Parathyroid adenoma (tissue), 2 donors: Measurements from ENCODE around the gene SH3GL1.
A peak's percentile ranks its signal among the peaks of the same experiment; 100 is the strongest.

Experiments
- H2AFZ ChIP-seq: fragments of 300-600 bp; sonication (generic); one replicate; pipeline ENCODE4 v1.7.0; 2017; ENCODE audit warnings: antibody characterized with exemption, mild to moderate bottlenecking
- H3K27ac ChIP-seq: fragments of 300-600 bp; sonication (generic); one replicate; pipeline ENCODE4 v1.7.0; 2017
- H3K27me3 ChIP-seq: fragments of 300-600 bp; sonication (generic); one replicate; pipeline ENCODE4 v1.7.0; 2017; ENCODE audit warnings: low read length; ENCODE audit not compliant: control insufficient read depth, insufficient read depth
- H3K36me3 ChIP-seq: fragments of 300-600 bp; sonication (generic); one replicate; pipeline ENCODE4 v1.7.0; 2017; ENCODE audit warnings: low read length; ENCODE audit not compliant: control insufficient read depth, insufficient read depth
- H3K4me1 ChIP-seq: fragments of 300-600 bp; sonication (generic); one replicate; pipeline ENCODE4 v1.7.0; 2017; ENCODE audit warnings: control low read depth
- H3K4me2 ChIP-seq: fragments of 300-600 bp; sonication (generic); one replicate; pipeline ENCODE4 v1.7.0; 2017; ENCODE audit warnings: low read length
- H3K4me3 ChIP-seq: fragments of 300-600 bp; sonication (generic); one replicate; pipeline ENCODE4 v1.7.0; 2017; ENCODE audit warnings: low read depth, low read length
- H3K79me2 ChIP-seq: fragments of 300-600 bp; sonication (generic); one replicate; pipeline ENCODE4 v1.7.0; 2017; ENCODE audit warnings: control low read depth
- H3K9ac ChIP-seq: fragments of 300-600 bp; sonication (generic); one replicate; pipeline ENCODE4 v1.7.0; 2017; ENCODE audit warnings: mild to moderate bottlenecking
- H3K9me3 ChIP-seq: fragments of 300-600 bp; sonication (generic); one replicate; pipeline ENCODE4 v1.7.0; 2017; ENCODE audit warnings: low read length; ENCODE audit not compliant: control insufficient read depth
- CTCF ChIP-seq: fragments of 300-600 bp; sonication (generic); IDR thresholded peaks from one replicate; pipeline ENCODE4 v1.7.0; 2017; ENCODE audit warnings: antibody characterized with exemption, mild to moderate bottlenecking
- donor health status: primary hyperparathyroidism.

The SH3GL1 gene

GRCh38 chr19:4343370-4344307 is 56.7 kb downstream of the SH3GL1 start, which contains the start of gene MPND:
MPND (plus strand) TSS chr19:4343562; CDS start chr19:4343594, 32 bp downstream.
- H3K27me3 ChIP-seq = no peaks in the 10 kb centered on the region
- H3K4me3 ChIP-seq = peak within 1 kb of the TSS; percentile 93
- H3K4me2 ChIP-seq = peak within 1 kb of the TSS; percentile 99
- peak within 1 kb of the TSS; percentile 94 for H3K27ac ChIP-seq
- peak within 1 kb of the TSS; percentile 84 for H3K9ac ChIP-seq
- TF ChIP-seq CTCF = no peak
- H3K36me3 ChIP-seq = no peaks in the 10 kb centered on the region
- H3K4me1 ChIP-seq = no peaks in the 10 kb centered on the region
- no peaks in the 10 kb centered on the region for H3K9me3 ChIP-seq
- peak within 1 kb of the TSS; percentile 100 for H2AFZ ChIP-seq
- peaks cover 2% of the 10 kb centered on the region for H3K79me2 ChIP-seq

GRCh38 chr19:4342615-4343369 is 57.6 kb downstream of the SH3GL1 start:
- Histone ChIP-seq H3K79me2 (peaks cover 2% of the 10 kb centered on the region), H3K27me3 (no peaks in the 10 kb centered on the region), H3K36me3 (no peaks in the 10 kb centered on the region), H2AFZ (peak overlapping the region; percentile 100), H3K4me1 (peaks cover 4% of the 10 kb centered on the region), H3K4me2 (peak overlapping the region; percentile 99), H3K9ac (peak overlapping the region; percentile 84), H3K27ac (peak overlapping the region; percentile 94), H3K4me3 (peak overlapping the region; percentile 93), H3K9me3 (no peaks in the 10 kb centered on the region)
- TF ChIP-seq CTCF = peak; percentile 59

GRCh38 chr19:4342314-4342614 is 58.1 kb downstream of the SH3GL1 start:
- H3K27me3 ChIP-seq = no peaks in the 10 kb centered on the region
- peak overlapping the region; percentile 84 for H3K9ac ChIP-seq
- peaks cover 2% of the 10 kb centered on the region for H3K79me2 ChIP-seq
- peak overlapping the region; percentile 93 for H3K4me3 ChIP-seq
- H3K4me1 ChIP-seq = peaks cover 4% of the 10 kb centered on the region
- no peaks in the 10 kb centered on the region for H3K9me3 ChIP-seq
- peak overlapping the region; percentile 92 for H3K4me2 ChIP-seq
- TF ChIP-seq CTCF = no peak
- peak overlapping the region; percentile 100 for H2AFZ ChIP-seq
- peak overlapping the region; percentile 94 for H3K27ac ChIP-seq
- H3K36me3 ChIP-seq = no peaks in the 10 kb centered on the region

- Histone ChIP-seq H2AFZ (peak within 1 kb of the TSS; percentile 99), H3K27me3 (no peaks in the 10 kb centered on the region), H3K79me2 (no peaks in the 10 kb centered on the region), H3K4me2 (peak within 1 kb of the TSS; percentile 99), H3K36me3 (no peaks in the 10 kb centered on the region), H3K9me3 (no peaks in the 10 kb centered on the region), H3K27ac (peak within 1 kb of the TSS; percentile 75), H3K9ac (peak within 1 kb of the TSS; percentile 59), H3K4me3 (peak within 1 kb of the TSS; percentile 74), H3K4me1 (peaks cover 4% of the 10 kb centered on the region)
- TF ChIP-seq CTCF = no peak
These were observed 61.6 kb downstream of the SH3GL1 start, which contains the start of gene STAP2 for GRCh38 chr19:4338441-4339355. STAP2 (minus strand) TSS chr19:4338827; CDS start chr19:4338753, 74 bp downstream.
